NT2/D1 (cell line): ENCODE measurements around the gene CFAP54.

Experiments
- YY1 ChIP-seq: IDR thresholded peaks from 2 replicates; pipeline ENCODE4 v1.6.1; 2011; ENCODE audit not compliant: insufficient read length, insufficient read depth
- ZNF274 ChIP-seq: IDR thresholded peaks from 2 replicates; pipeline ENCODE4 v1.6.1; 2011; ENCODE audit warnings: mild to moderate bottlenecking, low read depth, low read length

GRCh38 chr12:96912261-96912660 lies 422.9 kb downstream of the CFAP54 start:
- TF ChIP-seq ZNF274 = no peak
- no peak for TF ChIP-seq YY1
